Stimulated activated CD8-positive, alpha-beta memory T cell treated with anti-CD3 and anti-CD28 coated beads, Interleukin-15, amount 100 ng/mL, for 48 hours (primary cell): ENCODE results near the gene MYPN.
A peak's percentile ranks its signal among the peaks of the same experiment; 100 is the strongest.
"Not testable (repeated sequence)": the region's sequence is repeated elsewhere in the genome, so short reads cannot be mapped to it uniquely, and the experiment has no call there.

Experiments used
- DNase-seq, 2 donors: peaks; one replicate each; pipeline ENCODE4 v3.0.0-alpha.2; 2020; ENCODE audit warnings: low read depth in 2 of 2

The MYPN gene

GRCh38 chr10:68109331-68109730, at the start of gene MYPN:
Gene MYPN, plus strand, starts transcription at chr10:68109488. Its CDS starts 11,951 bp downstream, at chr10:68121439.
- DNase-seq = no peak

GRCh38 chr10:68067029-68067428, 42.3 kb upstream of the MYPN start:
- DNase-seq = no peak

GRCh38 chr10:68067508-68067907, 41.8 kb upstream of the MYPN start:
- DNase-seq = no peak

- no peak for DNase-seq
Observed at GRCh38 chr10:68073631-68074030, 35.7 kb upstream of the MYPN start.

- no peak for DNase-seq
Observed at GRCh38 chr10:68074031-68074774, 35.1 kb upstream of the MYPN start.

GRCh38 chr10:68074775-68075549, 34.3 kb upstream of the MYPN start, which contains the start of gene HERC4:
Gene HERC4, minus strand, starts transcription at chr10:68075283. Its CDS starts 2,175 bp downstream, at chr10:68073108.
- peak; percentile 82 to 86 for DNase-seq

- DNase-seq = no peak
Observed at GRCh38 chr10:68075550-68076004, 33.7 kb upstream of the MYPN start.

- not testable (repeated sequence) for DNase-seq
Observed at GRCh38 chr10:68076081-68076480, 33.2 kb upstream of the MYPN start.

- no peak for DNase-seq
Observed at GRCh38 chr10:68077026-68077425, 32.3 kb upstream of the MYPN start.

- DNase-seq = no peak
Observed at GRCh38 chr10:68079434-68079833, 29.9 kb upstream of the MYPN start.

GRCh38 chr10:68080853-68081431, 28.3 kb upstream of the MYPN start:
- no peak for DNase-seq

GRCh38 chr10:68081916-68082315, 27.4 kb upstream of the MYPN start:
- DNase-seq = no peak

- DNase-seq = no peak
Observed at GRCh38 chr10:68082872-68083271, 26.4 kb upstream of the MYPN start.

GRCh38 chr10:68083953-68084352, 25.3 kb upstream of the MYPN start:
- DNase-seq = no peak

GRCh38 chr10:68084469-68084868, 24.8 kb upstream of the MYPN start:
- DNase-seq = no peak

- no peak for DNase-seq
Observed at GRCh38 chr10:68086011-68086410, 23.3 kb upstream of the MYPN start.

- DNase-seq = no peak
Observed at GRCh38 chr10:68086910-68087684, 22.2 kb upstream of the MYPN start.

GRCh38 chr10:68087685-68088401, 21.4 kb upstream of the MYPN start:
- no peak for DNase-seq

- no peak for DNase-seq
Observed at GRCh38 chr10:68088740-68089139, 20.5 kb upstream of the MYPN start.

- DNase-seq = no peak
Observed at GRCh38 chr10:68090586-68090985, 18.7 kb upstream of the MYPN start.

- no peak for DNase-seq
Observed at GRCh38 chr10:68092512-68092911, 16.8 kb upstream of the MYPN start.
